ENCODE data around the gene FOXC1. TPM values are rescaled to one million over a fixed set of nuclear protein-coding genes. Genes with fewer than 3 reads are reported as not detected.

The FOXC1 gene
- total and polyA plus RNA-seq, 2 experiments from 2014 or later: 0.10 to 0.13 TPM

GRCh38 chr6:1620504-1621069 is 10.9 kb downstream of the FOXC1 start:
- Histone ChIP-seq H3K36me3 (ENCODE audit: insufficient read depth) (no peaks in the 10 kb centered on the region), H3K27ac (ENCODE audit: low read depth) (no peak overlapping the region), H3K27me3 (ENCODE audit: insufficient read depth) (peaks cover 100% of the 10 kb centered on the region), H2AFZ (peak overlapping the region; percentile 28; the same call in 1 of the 2 replicates), H3F3A (replicated peaks; ENCODE audit: low read depth) (peaks cover 23% of the 10 kb centered on the region; the same call in 1 of the 2 replicates), H3K4me1 (ENCODE audit: insufficient read depth) (peaks cover 55% of the 10 kb centered on the region), H3K9me2 (ENCODE audit: insufficient read depth) (no peaks in the 10 kb centered on the region), H4K20me1 (replicated peaks; ENCODE audit: insufficient read depth) (peaks cover 46% of the 10 kb centered on the region), H3K4me3 (peak overlapping the region; percentile 58), H3K4me2 (peak overlapping the region; percentile 85), H3K79me2 (replicated peaks; ENCODE audit: insufficient read depth) (no peaks in the 10 kb centered on the region)
- Mint-ChIP-seq H3K36me3 (ENCODE audit: low read depth) (no peaks in the 10 kb centered on the region; the same call in 2 of the 3 replicates), H3K27ac (no peak overlapping the region), H3K27me3 (ENCODE audit: insufficient read depth, low read depth, poor library complexity) (peaks cover 99% of the 10 kb centered on the region), H3K4me1 (peaks cover 30% of the 10 kb centered on the region), H3K4me3 (0 out of 3 replicates have a peak overlapping the region, but pooled peaks have one; percentile 30), H3K9me3 (peaks cover 5% of the 10 kb centered on the region; the same call in 2 of the 3 replicates)
- peak; percentile 9 for ATAC-seq
- TF ChIP-seq CREB1 (CRISPR knock-in tag; IDR thresholded peaks at IDR 0.05; ENCODE audit: low read depth) (no peak), REST (IDR thresholded peaks at IDR 0.05; ENCODE audit: unreplicated experiment) (no peak), EZH2 (IDR thresholded peaks at IDR 0.05; ENCODE audit: low read depth, unreplicated experiment) (peak; percentile 32)
- peak; percentile 38 for DNase-seq (ENCODE audit: low spot score)

- no peaks in the 10 kb centered on the region for H3K9me2 ChIP-seq (ENCODE audit: insufficient read depth)
- Mint-ChIP-seq H3K9me3 (peaks cover 5% of the 10 kb centered on the region; the same call in 2 of the 3 replicates), H3K36me3 (ENCODE audit: low read depth) (no peaks in the 10 kb centered on the region; the same call in 2 of the 3 replicates), H3K27me3 (ENCODE audit: insufficient read depth, low read depth, poor library complexity) (peaks cover 99% of the 10 kb centered on the region), H3K4me3 (peak overlapping the region; percentile 36; the same call in 1 of the 3 replicates), H3K4me1 (peaks cover 33% of the 10 kb centered on the region), H3K27ac (no peak overlapping the region)
- TF ChIP-seq EZH2 (IDR thresholded peaks at IDR 0.05; ENCODE audit: low read depth, unreplicated experiment) (peak; percentile 84), NANOG (IDR thresholded peaks at IDR 0.05; ENCODE audit: borderline replicate concordance) (no peak), CREB1 (CRISPR knock-in tag; IDR thresholded peaks at IDR 0.05; ENCODE audit: low read depth) (no peak), ZNF114 (CRISPR knock-in tag; IDR thresholded peaks at IDR 0.05) (no peak)
- H3K4me2 ChIP-seq: peak overlapping the region; percentile 85
- H3K27ac ChIP-seq (ENCODE audit: low read depth): no peak overlapping the region
- no peaks in the 10 kb centered on the region for H3K36me3 ChIP-seq (ENCODE audit: insufficient read depth)
- DNase-seq (ENCODE audit: low spot score) (peak; percentile 74), ATAC-seq (peak; percentile 6)
- no peak overlapping the region for H2AFZ ChIP-seq
- H3F3A ChIP-seq (replicated peaks; ENCODE audit: low read depth): peaks cover 17% of the 10 kb centered on the region; the same call in 1 of the 2 replicates
- H3K27me3 ChIP-seq (ENCODE audit: insufficient read depth): peaks cover 100% of the 10 kb centered on the region
- peak overlapping the region; percentile 58 for H3K4me3 ChIP-seq
- H3K79me2 ChIP-seq (replicated peaks; ENCODE audit: insufficient read depth): no peaks in the 10 kb centered on the region
- peaks cover 55% of the 10 kb centered on the region for H3K4me1 ChIP-seq (ENCODE audit: insufficient read depth)
- H4K20me1 ChIP-seq (replicated peaks; ENCODE audit: insufficient read depth): peaks cover 47% of the 10 kb centered on the region
Observed at GRCh38 chr6:1621070-1621701, 11.5 kb downstream of the FOXC1 start.
